Stimulated activated CD4-positive, alpha-beta T cell treated with anti-CD3 and anti-CD28 coated beads, TNF-alpha, amount 100 ng/mL, for 48 hours (primary cell): ENCODE results near the gene TAOK2.

ENCODE experiments used
- DNase-seq, 3 donors: peaks; one replicate each; pipeline ENCODE4 v3.0.0-alpha.2; 2020; ENCODE audit warnings: low read depth in 3 of 3

Gene TAOK2

DNA sequence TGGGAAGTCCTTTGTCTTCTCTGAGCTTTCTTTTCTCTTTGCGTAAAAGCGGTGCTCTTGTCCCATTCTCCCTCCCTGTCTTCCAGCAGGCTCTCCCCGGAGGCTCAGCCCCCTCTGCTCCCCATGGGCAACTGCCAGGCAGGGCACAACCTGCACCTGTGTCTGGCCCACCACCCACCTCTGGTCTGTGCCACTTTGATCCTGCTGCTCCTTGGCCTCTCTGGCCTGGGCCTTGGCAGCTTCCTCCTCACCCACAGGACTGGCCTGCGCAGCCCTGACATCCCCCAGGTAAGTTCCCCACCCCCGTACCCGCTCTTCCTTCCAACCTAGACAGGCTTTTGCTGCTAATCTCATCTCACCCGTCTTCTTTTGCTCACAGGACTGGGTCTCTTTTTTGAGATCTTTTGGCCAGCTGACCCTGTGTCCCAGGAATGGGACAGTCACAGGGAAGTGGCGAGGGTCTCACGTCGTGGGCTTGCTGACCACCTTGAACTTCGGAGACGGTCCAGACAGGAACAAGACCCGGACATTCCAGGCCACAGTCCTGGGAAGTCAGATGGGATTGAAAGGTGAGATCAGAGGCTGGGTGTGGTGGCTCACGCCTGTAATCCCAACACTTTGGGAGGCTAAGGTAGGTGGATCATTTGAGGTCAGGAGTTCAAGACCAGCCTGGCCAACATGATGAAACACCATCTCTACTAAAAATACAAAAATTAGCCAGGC is 10.5 kb upstream of the TAOK2 start:
- DNase-seq = no peak

DNA sequence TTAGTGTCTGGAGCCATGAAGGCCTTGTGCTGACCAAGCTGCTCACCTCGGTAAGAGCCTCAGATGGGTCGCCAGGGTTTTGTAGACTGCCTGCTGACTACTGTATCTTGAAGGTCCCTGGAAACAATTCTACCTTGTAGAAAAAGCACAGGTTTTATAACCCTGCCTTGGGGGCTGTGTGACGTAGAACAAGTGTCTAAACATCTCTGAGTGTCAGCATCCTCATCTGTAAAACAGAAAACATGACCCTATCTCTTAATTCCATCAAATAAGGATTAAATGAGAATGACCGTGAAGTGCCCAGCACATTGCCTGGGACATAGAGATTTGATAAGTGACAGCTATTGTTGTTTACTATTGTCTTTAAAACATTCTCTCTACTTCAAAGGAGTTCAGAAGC is 5.5 kb upstream of the TAOK2 start:
- DNase-seq = no peak

DNA sequence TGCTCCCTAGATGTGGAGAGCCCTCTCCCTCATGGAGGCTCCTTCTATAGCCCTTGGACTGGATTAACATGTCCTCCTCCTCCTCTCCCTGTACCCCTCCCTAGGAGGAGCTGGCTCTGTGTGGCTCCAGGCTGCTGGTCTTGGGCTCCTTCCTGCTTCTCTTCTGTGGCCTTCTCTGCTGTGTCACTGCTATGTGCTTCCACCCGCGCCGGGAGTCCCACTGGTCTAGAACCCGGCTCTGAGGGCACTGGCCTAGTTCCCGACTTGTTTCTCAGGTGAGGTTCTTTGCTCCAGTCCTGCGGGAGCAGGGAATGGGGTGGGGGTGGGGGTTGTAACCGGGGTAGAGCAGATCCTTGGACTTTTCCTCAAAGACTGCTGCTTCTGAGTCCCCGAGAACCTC is 2.4 kb upstream of the TAOK2 start:
- DNase-seq = no peak

DNA sequence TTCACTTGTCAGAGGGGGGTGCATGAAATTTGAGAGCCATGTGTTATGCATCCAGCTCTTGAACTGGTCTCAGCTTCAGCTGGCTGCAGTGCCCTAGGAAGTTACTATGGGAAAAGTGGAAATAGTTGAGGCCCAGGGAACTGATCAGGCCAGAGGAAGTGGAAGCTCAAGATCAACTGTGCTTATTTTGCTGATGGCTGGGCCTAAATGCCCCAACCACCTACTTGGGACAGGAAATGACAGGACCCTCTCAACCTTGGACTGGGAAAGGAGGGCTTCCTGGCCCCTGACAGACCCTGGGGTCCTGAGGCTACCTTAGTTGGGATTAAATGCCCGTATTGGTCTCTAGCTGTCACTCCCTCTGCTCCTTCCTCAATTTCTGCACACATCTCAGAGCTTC is 1.2 kb upstream of the TAOK2 start:
- DNase-seq = no peak

DNA sequence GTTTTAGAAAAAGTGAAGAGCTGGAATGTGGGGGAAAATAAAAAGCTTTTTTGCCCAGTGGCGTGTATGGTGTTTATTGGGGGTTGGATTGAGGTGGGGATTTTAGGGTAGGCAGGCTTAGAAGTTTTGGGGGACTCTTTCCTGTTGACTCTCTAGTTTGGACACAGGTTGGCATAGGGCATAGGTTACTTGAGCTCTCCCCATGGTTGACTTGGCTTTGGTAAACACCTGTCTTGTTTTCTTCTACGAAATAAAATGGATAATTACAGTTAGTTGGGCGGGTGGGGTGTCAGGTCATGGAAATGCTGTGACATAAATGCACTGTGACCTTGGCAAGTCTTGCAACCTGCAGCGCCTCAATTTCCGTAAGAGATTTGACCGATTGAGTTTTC is 680 bp upstream of the TAOK2 start:
- no peak for DNase-seq

DNA sequence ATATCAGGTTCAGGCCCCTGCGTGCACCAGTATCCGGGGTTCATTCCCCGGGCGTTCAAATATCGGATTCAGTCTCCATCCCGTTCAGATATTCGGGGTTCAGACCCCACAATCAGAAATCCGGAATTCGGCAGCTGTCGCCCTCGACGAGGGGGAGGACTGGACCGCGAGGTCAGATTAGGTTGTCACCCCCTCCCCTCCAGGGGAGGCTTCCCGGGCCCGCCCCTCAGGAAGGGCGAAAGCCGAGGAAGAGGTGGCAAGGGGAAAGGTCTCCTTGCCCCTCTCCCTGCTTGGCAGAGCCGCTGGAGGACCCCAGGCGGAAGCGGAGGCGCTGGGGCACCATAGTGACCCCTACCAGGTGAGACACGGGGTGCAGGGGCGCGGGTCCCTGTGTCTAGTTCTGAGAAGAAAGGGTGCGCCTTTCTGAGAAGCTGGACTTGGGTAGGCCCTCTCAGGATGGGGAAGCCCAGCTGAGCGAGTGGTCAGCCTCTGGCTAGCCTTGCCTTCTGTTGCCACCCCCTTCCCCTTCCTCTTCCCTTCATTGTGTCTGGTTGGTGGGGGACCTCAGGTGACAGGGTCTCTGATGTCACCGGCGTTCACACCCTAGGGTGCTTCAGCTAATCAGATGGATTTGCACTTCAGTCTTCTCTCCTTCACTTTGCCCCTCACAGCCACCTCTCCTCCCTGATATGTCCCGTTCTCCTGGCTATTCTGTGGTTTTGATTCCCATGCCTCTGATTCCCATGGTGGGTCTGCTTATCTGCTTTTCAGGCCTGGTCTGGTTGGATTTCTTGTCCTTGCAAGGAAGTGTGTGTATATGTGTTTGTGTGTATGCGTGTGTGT is 844 bp downstream of the TAOK2 start:
- DNase-seq = no peak

DNA sequence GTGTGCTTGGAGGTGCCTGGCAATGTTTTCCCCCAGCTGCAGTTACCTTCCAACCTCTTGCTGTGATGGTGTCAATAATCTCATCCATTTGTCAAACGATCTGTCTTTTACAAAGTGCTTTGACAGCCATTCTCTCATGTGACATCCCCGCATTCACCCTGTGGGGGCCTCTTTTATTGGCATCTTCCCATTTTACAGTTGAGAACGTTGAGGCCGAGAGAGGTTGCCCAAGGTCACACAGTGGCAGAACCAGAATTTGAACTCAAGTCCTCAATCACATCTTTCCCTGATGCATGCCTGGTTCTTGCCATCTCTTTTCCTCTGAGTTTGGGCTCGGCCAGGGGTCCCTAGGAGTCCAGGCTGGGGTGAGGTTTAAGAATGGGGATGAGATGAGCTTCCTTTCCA is 1.5 kb downstream of the TAOK2 start:
- DNase-seq = no peak

DNA sequence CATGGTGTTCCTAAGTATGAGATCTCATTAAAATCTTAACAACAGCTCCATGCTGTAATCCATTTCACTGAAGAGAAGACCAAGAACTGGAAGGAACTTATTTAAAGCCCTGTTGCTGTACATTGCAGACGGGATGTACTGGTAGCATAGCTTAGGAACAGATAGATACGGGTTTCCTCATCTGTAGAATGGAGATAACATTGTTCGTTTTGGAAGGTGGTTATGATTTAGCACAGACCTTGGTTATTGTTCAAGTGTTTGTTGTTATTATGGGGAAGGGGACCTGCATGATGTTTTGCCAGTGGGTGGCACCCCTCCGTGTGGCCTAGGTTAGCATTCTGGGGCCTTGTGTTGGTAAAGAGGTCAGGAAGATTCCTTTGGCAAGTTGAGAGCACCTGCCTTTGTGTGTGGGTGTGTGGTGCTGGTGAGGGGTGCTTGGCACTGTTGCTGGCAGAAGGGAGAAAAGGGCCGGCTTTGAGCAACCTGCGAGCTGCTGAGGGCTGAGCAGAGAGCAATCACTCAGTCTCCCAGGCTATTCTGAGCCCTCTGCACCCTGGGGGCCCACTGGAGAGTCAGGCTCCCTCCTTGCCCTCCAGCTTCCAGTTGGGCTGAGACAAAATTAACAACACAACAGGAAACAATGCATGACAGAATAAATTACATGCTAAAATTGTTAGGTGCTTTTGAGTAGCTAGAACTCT is 2.3 kb downstream of the TAOK2 start:
- DNase-seq = no peak

DNA sequence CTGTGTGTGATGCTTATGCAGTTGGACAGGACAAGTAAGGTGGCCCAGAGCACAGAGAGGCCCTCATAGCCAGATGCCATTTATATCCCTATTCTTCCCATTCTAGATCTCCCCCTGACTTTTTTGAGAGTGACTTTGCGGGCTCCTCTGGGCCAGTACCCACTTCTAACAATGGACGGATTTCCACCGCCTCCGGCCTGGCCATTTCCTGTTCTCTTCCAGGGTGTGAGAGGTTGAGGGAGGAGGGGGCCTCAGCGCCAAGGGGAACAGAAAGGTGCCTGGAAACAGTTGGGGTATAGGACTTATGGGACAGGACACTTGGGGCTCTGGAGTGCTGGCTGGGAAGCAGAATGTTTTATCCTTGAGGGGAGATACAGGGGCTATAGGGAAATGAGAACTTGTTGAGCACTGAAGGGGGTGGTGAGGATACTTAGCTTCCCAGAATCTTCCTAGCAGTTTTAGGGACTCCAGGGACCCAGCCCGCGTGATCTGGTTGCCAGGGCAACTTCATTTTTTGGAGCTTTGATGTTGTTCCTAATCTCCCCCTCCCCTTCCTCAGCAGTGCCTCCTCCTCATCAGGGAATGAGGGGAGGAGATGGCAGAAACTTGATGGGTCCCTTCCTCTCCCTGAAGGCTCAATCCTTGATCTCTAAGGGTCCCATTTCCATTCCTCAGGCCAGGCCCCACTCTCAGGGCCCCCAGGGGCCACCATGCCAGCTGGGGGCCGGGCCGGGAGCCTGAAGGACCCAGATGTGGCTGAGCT is 3.6 kb downstream of the TAOK2 start:
- DNase-seq = no peak

DNA sequence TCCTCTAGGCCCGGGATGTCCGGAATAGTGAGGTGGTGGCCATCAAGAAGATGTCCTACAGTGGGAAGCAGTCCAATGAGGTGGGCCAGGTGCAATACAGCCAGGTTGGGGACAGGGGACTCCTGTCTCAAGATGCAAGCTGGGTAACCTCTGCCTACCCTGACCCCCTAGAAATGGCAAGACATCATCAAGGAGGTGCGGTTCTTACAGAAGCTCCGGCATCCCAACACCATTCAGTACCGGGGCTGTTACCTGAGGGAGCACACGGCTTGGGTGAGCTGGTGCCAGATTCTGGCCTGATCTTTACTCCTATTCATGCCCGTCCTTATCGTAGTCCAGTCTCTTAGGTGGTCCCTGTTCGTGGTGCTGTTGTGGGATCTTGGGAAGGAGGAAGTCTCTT is 4.4 kb downstream of the TAOK2 start:
- DNase-seq = no peak

DNA sequence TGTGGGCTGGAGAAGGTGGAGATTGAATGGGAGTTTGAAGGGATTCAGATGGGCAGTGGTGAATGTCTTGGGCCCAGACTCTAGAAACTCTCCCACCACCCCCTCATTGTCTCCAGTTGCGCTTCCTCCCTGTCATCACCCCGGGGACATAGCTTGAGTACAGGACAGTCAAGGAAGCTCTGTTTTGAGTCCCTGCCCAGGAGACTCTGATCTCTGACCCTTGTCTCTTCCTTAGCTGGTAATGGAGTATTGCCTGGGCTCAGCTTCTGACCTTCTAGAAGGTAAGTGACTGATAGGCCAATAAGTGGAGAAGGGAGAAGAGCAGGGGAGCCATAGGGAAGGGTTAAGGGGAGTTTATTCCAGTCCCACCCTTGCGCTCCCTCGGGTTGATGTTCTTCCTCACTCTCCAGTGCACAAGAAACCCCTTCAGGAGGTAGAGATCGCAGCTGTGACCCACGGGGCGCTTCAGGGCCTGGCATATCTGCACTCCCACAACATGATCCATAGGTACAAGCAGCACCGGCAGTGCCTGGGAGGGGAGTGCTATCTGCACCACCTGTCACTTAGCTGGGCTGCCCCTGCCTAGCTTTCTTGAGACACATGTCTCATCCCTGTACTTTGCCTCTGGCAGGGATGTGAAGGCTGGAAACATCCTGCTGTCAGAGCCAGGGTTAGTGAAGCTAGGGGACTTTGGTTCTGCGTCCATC is 5.0 kb downstream of the TAOK2 start:
- DNase-seq = no peak

DNA sequence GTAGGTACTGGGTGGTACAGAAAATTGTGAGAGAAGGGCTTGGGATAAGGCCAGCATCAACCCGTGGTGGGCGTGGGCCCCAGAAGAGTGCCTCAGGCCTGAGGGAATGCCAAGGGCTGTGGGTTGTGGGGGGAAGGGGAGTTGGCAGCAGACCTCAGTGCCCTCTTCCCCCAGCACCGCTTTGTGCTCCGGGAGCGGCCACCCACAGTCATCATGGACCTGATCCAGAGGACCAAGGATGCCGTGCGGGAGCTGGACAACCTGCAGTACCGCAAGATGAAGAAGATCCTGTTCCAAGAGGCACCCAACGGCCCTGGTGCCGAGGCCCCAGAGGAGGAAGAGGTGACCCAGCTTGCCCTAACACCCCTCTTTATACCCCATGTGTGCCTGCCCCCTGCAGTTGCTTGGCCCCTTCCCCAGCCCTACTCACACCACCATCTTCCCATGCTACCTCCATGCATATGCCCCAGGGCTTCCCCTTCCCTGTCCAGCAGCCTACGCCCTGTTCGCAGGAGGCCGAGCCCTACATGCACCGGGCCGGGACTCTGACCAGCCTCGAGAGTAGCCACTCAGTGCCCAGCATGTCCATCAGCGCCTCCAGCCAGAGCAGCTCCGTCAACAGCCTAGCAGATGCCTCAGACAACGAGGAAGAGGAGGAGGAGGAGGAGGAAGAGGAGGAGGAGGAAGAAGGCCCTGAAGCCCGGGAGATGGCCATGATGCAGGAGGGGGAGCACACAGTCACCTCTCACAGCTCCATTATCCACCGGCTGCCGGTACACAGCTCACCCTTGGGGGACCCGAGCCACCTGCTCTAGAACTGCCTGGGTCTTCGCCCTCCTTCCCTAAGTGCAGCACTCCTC is 9.1 kb downstream of the TAOK2 start:
- DNase-seq = no peak

DNA sequence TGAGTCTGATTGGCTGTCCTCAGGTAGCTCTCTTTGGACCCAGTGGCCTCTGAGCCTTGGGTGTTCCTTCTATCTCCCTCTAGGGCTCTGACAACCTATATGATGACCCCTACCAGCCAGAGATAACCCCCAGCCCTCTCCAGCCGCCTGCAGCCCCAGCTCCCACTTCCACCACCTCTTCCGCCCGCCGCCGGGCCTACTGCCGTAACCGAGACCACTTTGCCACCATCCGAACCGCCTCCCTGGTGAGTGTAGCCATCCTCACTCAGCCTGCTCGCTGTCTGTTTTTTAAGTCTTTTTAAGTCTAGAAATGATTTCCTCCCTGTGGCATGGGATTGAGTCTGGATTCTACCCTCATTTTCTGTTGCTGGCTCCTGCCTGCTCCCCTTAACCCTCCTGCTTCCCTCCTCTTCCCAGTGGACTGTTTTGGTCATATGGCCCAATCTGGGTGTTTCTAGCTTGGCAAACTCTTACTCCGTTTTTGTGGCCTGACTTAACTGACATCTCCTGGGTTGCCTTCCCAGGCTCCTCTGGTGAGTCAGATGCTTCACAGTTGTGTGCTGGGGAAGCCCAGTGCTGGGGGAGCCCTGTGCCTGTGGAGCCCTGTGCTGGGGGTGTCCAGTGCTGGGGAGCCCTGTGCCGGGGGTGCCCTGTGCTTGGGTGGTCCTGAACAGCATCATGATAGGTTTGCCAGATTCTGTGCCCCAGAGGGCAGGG is 9.9 kb downstream of the TAOK2 start:
- no peak for DNase-seq

DNA sequence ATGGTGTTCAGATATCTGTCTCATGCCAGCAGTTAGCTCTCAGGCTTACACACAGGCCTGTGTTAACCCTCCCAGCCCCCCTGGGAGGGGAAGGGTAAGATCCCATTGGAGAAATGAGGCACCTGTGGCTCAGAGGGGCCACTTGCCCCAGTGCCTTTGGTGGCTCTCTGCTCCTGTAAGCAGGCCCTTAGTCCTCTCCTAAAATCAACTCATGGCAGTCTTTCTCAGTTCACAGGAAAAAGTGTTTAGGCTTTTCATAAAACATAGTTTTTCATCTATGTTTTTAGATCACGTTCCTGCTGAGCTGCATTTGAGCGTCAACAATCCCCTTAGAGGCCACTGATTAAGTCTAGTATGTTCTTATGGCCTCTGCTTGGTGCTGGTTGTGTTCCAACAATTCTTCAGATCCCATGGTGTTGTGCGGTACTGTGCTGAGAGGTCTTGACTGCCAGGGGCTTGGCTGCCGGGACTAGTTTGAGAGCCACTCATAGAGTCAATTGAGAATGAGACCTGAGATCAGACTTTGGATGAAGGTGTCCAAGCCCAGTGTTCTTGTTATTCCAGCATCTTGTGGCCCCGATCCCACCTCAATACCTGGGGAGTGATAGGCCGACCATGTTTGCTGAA is 10.6 kb downstream of the TAOK2 start:
- no peak for DNase-seq

DNA sequence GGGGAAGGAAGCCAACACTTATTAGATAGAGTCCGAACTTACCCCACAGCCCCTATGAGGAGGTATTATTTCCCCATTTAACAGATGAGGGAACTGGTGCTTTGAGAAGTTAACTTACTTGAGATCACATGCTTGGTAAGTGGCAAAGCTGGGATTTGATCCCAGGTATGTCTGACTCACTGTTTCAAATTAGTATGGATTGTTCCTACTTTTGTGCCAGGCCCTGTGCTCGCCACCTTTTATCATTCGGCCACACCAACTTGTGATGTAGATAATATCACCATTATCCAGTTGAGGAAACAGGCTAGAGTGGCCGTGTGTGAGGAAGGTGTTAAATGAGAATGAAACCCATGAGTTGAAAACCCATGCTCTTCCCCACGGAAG is 11.1 kb downstream of the TAOK2 start:
- DNase-seq = no peak

DNA sequence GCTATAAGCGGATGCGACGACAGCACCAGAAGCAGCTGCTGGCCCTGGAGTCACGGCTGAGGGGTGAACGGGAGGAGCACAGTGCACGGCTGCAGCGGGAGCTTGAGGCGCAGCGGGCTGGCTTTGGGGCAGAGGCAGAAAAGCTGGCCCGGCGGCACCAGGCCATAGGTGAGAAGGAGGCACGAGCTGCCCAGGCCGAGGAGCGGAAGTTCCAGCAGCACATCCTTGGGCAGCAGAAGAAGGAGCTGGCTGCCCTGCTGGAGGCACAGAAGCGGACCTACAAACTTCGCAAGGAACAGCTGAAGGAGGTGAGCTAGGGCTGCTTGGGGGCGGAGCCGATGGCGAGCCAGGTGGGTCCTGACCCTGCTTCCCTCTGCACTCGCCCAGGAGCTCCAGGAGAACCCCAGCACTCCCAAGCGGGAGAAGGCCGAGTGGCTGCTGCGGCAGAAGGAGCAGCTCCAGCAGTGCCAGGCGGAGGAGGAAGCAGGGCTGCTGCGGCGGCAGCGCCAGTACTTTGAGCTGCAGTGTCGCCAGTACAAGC is 11.7 kb downstream of the TAOK2 start:
- DNase-seq = no peak

DNA sequence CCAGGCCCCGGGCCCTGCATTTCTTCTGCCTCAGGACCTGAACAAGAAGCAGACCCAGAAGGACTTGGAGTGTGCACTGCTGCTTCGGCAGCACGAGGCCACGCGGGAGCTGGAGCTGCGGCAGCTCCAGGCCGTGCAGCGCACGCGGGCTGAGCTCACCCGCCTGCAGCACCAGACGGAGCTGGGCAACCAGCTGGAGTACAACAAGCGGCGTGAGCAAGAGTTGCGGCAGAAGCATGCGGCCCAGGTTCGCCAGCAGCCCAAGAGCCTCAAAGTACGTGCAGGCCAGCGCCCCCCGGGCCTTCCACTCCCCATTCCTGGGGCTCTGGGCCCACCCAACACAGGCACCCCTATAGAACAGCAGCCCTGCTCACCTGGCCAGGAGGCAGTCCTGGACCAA is 12.6 kb downstream of the TAOK2 start:
- no peak for DNase-seq

DNA sequence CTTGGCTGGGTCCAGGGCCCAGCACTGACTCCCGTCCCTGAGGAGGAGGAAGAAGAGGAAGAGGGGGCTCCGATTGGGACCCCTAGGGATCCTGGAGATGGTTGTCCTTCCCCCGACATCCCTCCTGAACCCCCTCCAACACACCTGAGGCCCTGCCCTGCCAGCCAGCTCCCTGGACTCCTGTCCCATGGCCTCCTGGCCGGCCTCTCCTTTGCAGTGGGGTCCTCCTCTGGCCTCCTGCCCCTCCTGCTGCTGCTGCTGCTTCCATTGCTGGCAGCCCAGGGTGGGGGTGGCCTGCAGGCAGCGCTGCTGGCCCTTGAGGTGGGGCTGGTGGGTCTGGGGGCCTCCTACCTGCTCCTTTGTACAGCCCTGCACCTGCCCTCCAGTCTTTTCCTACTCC is 13.3 kb downstream of the TAOK2 start:
- no peak for DNase-seq
